GM21825 (cell line): Measurements from ENCODE around the gene ARFGEF3.

ENCODE experiments used
- ATAC-seq: cut with Tn5 transposase; IDR thresholded peaks from one replicate; pipeline ENCODE4 v1.9.1; 2021; ENCODE audit warnings: mild to moderate bottlenecking, moderate library complexity; ENCODE audit not compliant: unreplicated experiment

ARFGEF3 gene

DNA sequence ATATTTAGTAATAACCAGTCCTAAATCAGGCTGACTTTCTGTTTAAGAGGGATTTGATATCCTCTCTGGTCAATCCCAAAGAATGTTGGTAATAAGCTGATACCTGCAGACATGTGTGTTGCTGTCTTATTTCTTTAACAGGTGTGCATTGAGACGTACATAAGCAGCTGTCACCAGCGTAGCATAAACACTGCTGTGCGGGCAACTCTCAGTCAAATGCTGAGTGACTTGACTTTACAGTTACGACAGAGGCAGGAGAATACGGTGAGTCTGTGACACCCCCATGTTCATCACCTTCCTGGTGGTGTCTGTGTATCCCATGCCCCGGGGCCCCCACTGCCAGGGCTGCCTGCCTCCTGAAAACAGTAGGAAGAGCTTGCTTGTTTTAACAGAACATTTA is 76.6 kb downstream of the ARFGEF3 start:
- ATAC-seq, result no peak

GRCh38 chr6:138239774-138240173 is 78.0 kb downstream of the ARFGEF3 start:
- no peak for ATAC-seq

GRCh38 chr6:138240476-138241245 is 78.9 kb downstream of the ARFGEF3 start:
- no peak for ATAC-seq

DNA sequence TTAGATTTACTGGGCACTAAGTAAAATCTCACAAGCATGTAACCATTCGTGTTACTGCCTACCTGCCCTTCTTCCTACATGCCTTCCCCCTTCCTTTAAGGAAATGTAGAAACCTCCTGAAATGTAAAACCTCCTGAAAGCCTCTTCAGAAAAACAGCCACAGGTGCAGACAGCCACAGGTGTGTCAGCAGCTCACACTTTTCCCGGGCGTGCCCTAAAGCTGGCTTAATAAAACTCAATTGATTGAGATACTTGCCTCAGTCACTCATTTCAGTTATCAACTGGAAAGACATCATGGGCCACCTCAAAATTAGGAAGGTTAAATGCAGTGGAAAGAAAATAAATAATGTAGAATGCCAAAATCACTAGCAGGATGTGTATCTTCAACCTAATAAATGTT is 79.6 kb downstream of the ARFGEF3 start:
- no peak for ATAC-seq

DNA sequence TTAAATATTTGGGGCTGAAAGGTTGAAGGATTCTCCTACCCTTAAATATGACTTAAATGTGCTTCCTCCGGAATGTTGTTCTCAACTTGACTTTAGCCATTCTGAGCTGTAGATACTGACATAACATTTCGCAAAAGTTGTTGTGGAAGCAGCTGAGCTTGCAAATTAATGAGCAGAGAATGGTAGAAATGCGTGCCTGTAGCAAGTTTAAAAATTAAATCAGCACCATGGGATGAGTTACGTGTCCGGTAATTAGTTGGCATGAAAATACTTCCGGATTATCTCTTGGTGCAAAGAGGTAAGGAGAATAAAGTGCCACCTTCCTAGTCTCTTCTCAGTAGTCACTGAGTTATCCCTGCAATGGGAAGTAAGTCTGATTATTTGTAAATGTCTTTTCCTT is 80.2 kb downstream of the ARFGEF3 start:
- ATAC-seq, result no peak

GRCh38 chr6:138242987-138243592 is 81.4 kb downstream of the ARFGEF3 start:
- no peak for ATAC-seq

DNA sequence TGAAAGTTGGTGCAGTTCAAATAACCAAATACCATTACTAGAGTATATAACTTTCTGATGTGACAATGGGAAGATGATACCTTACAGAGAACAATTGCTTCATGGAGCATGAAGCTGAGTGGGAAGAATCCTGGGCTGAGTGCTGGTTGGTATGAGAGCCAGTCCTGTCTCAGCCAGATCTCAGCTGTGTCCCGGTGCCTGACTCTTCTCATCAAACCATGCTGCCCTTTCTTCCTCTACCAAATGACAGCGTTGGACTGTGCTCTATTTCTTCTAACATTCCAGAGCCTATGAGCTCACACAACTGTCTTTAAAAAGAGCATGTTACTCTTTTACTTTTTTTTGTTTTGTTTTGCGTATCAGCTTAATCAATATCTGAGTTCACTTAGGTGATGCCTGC is 84.0 kb downstream of the ARFGEF3 start:
- ATAC-seq, result no peak

DNA sequence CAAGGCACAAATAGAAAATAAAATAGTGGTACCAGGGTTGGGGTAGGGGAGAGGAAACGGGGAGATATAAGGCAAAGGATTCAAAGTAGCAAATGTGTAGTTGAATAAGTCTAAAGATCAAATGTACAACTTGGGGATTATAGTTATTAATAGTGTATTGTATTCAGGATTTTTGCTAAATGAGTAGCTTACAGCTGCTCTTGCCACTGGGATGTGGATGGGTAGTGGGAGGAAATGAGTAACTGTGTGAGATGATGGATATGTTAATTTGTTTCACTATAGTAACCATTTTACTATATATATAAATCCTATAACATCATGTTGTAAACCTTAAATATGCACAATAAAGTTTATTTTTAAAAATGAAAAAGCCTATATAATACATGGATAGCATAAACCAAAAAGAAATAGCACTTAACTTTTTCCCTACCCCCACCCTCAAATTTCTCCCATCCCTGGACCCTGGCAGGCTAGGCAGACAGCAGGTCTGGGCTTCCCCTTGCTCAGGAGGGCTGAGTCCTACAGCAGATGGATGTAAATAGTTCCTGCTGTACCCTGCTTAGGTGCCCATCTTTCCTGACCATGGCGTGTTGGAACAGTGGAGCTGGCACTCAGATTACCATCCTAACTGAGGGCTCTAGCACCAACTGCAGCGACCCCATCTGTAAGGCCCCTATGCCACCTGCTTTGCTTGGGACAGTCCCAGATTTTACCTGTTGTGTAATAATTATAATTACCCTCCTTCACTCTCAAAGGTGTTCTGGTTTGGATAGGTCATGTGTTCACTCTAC is 85.1 kb downstream of the ARFGEF3 start:
- ATAC-seq, result no peak

- no peak for ATAC-seq
Measured at GRCh38 chr6:138248011-138248410, 86.3 kb downstream of the ARFGEF3 start.

DNA sequence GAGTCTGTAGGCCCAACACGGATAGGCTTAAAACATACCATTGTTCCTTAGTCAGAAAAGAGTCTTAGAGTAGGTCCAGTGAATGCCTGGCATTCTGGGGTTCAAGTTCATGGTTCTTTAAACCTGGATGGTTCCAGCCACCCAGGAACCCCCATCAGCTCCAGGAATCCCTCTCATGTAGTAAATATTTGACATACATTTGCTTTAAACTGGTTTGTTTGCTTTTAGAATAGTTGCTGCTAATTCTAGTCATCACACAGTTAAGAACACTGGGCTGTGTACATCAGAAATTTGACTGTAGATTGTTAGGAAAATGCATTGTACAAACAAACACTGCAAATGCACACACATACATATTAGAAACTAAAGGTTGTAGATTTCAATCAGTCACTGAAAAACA is 87.1 kb downstream of the ARFGEF3 start:
- no peak for ATAC-seq

DNA sequence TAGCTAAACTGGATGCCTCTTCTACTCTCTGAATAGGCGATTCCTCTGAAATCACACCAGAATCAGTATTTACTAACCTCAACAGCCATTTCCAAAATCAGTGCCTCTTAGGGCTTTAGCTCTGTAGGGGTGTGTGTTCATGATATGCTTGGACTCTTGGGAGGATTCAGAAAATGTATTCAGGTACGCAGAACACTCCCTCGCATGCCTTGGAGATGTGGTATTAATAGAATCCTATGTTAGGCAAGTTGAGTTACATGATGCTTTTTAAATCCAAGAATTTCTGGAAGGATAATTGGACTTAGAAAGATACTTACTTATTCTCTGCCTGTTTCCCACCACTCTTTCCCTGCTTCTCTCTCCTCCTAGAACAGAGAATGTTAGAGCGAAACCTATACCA is 88.3 kb downstream of the ARFGEF3 start:
- ATAC-seq, result no peak

GRCh38 chr6:138250513-138251247 is 88.9 kb downstream of the ARFGEF3 start:
- ATAC-seq, result no peak

- no peak for ATAC-seq
Measured at GRCh38 chr6:138253731-138254130, 92.0 kb downstream of the ARFGEF3 start.

DNA sequence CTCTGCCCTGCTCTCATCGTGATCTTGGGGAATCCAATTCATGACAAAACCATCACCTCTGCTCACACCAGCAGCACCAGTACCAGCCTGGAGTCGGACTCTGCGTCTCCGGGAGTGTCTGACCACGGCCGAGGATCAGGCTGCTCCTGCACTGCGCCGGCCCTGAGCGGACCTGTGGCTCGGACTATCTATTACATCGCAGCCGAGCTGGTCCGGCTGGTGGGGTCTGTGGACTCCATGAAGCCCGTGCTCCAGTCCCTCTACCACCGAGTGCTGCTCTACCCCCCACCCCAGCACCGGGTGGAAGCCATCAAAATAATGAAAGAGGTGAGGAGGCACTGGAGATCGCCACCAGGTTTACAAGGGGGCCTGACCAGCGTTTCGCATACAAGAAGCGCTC is 93.7 kb downstream of the ARFGEF3 start:
- ATAC-seq, result no peak

GRCh38 chr6:138257638-138258040 is 95.9 kb downstream of the ARFGEF3 start:
- ATAC-seq, result no peak

DNA sequence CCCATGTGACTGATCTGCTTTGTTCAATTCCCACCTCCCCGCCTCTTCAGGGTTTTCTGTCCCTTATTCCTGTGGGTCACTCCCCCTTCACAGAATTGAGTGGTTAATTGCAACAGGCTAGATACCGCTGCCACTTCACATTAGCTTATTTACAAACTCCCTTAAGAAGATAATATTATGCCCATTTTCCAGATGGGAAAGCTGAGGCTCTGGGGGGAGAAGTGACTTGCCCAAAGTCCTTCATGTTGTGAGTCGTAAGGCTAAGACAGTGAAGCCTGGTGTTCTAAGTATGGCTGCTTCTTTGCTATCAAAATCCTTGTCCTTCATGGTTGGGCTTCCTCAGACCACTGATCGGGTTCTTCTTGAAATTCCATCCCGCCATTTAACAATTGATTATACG is 96.5 kb downstream of the ARFGEF3 start:
- no peak for ATAC-seq

- no peak for ATAC-seq
Measured at GRCh38 chr6:138258991-138259390, 97.3 kb downstream of the ARFGEF3 start.

- ATAC-seq, result no peak
Measured at GRCh38 chr6:138261116-138261780, 99.5 kb downstream of the ARFGEF3 start.

GRCh38 chr6:138263963-138264362 is 102.2 kb downstream of the ARFGEF3 start:
- ATAC-seq, result no peak

GRCh38 chr6:138264372-138264880 is 102.7 kb downstream of the ARFGEF3 start:
- no peak for ATAC-seq
